Measurements from ENCODE around the gene RTEL1. TPM values are rescaled to one million over a fixed set of nuclear protein-coding genes. Genes with fewer than 3 reads are reported as not detected.

RTEL1 gene
- total RNA-seq, 1 experiment from 2014 or later = 58.0 TPM

- intact Hi-C loops (cut with micrococcal nuclease) = loop anchor here (2.0 kb wide), 1 partner anchor 45 kb away; the partner anchor contains the start of gene TNFRSF6B
- H3K79me2 ChIP-seq (ENCODE audit: insufficient read depth, low read length) = peaks cover 44% of the 10 kb centered on the region
- ChIA-PET CTCF (no interaction called here), POLR2A (interaction anchor here (0.7 to 1.8 kb wide), 2 partner anchors 10 to 20 kb away, joined by 3 to 6 read pairs; no protein-coding TSS in a partner anchor), RAD21 (ENCODE audit: low non-redundant PET in 1 of 2, low total read pairs in 2 of 2, uncharacterized antibody in 2 of 2, unreplicated experiment in 2 of 2) (interaction anchor here in 1 of 2 experiments (1.3 kb wide), 1 partner anchor 114 kb away, joined by 4 read pairs; no protein-coding TSS in a partner anchor)
- peak overlapping the region; percentile 65 for H3K9ac ChIP-seq (ENCODE audit: low read length)
- BruUV-seq (replicated peaks) = no TSS peak
- no peaks in the 10 kb centered on the region for H3K9me3 ChIP-seq (ENCODE audit: control insufficient read depth in 1 of 2, insufficient read depth in 1 of 2, low read depth in 1 of 2, low read length in 2 of 2)
- H3K9me2 ChIP-seq (ENCODE audit: insufficient read depth) = no peaks in the 10 kb centered on the region
- DNase-seq (ENCODE audit: low read depth, low spot score) = no peak
- peak overlapping the region; percentile 89 for H3K4me2 ChIP-seq (ENCODE audit: low read length)
- H3K4me1 ChIP-seq (ENCODE audit: control insufficient read depth in 1 of 2, insufficient read depth in 2 of 2, low read length in 2 of 2) = peaks cover 15 to 34% of the 10 kb centered on the region in 2 experiments
- peak overlapping the region; percentile 65 to 75 for H3K4me3 ChIP-seq (replicated peaks in 1 of 2; ENCODE audit: low read depth in 1 of 2, low read length in 2 of 2)
- H4K20me1 ChIP-seq (ENCODE audit: insufficient read depth) = no peaks in the 10 kb centered on the region
- TF ChIP-seq, protein P1, sequence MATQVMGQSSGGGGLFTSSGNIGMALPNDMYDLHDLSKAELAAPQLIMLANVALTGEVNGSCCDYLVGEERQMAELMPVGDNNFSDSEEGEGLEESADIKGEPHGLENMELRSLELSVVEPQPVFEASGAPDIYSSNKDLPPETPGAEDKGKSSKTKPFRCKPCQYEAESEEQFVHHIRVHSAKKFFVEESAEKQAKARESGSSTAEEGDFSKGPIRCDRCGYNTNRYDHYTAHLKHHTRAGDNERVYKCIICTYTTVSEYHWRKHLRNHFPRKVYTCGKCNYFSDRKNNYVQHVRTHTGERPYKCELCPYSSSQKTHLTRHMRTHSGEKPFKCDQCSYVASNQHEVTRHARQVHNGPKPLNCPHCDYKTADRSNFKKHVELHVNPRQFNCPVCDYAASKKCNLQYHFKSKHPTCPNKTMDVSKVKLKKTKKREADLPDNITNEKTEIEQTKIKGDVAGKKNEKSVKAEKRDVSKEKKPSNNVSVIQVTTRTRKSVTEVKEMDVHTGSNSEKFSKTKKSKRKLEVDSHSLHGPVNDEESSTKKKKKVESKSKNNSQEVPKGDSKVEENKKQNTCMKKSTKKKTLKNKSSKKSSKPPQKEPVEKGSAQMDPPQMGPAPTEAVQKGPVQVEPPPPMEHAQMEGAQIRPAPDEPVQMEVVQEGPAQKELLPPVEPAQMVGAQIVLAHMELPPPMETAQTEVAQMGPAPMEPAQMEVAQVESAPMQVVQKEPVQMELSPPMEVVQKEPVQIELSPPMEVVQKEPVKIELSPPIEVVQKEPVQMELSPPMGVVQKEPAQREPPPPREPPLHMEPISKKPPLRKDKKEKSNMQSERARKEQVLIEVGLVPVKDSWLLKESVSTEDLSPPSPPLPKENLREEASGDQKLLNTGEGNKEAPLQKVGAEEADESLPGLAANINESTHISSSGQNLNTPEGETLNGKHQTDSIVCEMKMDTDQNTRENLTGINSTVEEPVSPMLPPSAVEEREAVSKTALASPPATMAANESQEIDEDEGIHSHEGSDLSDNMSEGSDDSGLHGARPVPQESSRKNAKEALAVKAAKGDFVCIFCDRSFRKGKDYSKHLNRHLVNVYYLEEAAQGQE (IDR thresholded peaks at IDR 0.05; ENCODE audit: low read depth) = no peak
- TF ChIP-seq CBX3 (IDR thresholded peaks at IDR 0.05; ENCODE audit: low read depth) (no peak), TCF7L2 (IDR thresholded peaks at IDR 0.05; ENCODE audit: borderline replicate concordance, extremely low read depth, insufficient read depth, insufficient read length) (no peak)
- TF ChIP-seq, protein P2, sequence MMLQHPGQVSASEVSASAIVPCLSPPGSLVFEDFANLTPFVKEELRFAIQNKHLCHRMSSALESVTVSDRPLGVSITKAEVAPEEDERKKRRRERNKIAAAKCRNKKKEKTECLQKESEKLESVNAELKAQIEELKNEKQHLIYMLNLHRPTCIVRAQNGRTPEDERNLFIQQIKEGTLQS (IDR thresholded peaks at IDR 0.05) = no peak
- H3K27ac ChIP-seq (ENCODE audit: low read depth, low read length) = peak overlapping the region; percentile 99
- 0 out of 4 replicates have a peak, but pooled peaks cover 0 to 3% of the 10 kb centered on the region in 2 experiments for H3K36me3 ChIP-seq (ENCODE audit: control insufficient read depth in 1 of 2, insufficient read depth in 2 of 2, low read length in 2 of 2)
- peak; percentile 15 for ATAC-seq
- H2AFZ ChIP-seq (ENCODE audit: low read depth, low read length, poor library complexity, severe bottlenecking) = no peak overlapping the region
- no peaks in the 10 kb centered on the region for H3K27me3 ChIP-seq (ENCODE audit: insufficient read depth, low read length)
Observed at GRCh38 chr20:63651942-63652191, 6.2 kb upstream of the RTEL1 start.

Measured in HCT116 (cell line).